ENCODE measurements around the gene ZNF385B. TPM values are rescaled to one million over a fixed set of nuclear protein-coding genes. Genes with fewer than 3 reads are reported as not detected.

Gene ZNF385B
- total RNA-seq, 1 experiment from 2014 or later = 9.3 TPM

DNA sequence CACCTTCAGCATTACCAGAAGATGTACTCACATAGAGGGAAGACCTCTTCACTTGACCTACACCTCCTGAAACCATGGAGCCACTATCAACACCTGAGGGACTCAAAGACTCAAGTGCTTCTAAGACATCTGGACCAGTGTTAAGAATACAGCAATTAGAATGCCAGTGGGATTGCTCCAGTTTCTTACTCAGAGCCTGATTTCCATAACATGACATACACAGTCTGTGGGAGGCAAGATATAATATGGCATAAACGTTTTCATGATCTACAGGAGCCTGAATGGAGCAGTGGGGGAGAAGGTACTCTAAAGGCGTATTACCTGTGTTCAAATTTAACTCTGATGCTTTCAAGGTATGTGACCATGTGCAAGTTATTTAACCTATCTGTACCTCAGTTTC lies 57.2 kb downstream of the ZNF385B start:
- DNase-seq (ENCODE audit: low read depth, low spot score) = no peak
- H3K4me1 ChIP-seq (ENCODE audit: control insufficient read depth in 1 of 2, insufficient read depth in 2 of 2, low read length in 2 of 2) = no peaks in the 10 kb centered on the region

More for the DNA sequence above, 57.2 kb downstream of the ZNF385B start:
- ChIA-PET RAD21 (ENCODE audit: low non-redundant PET in 1 of 2, low total read pairs in 2 of 2, uncharacterized antibody in 2 of 2, unreplicated experiment in 2 of 2) (no interaction called here), POLR2A (no interaction called here), CTCF (no interaction called here)
- Histone ChIP-seq H3K36me3 (ENCODE audit: control insufficient read depth in 1 of 2, insufficient read depth in 2 of 2, low read length in 2 of 2) (no peaks in the 10 kb centered on the region), H3K9ac (ENCODE audit: low read length) (no peak overlapping the region), H3K27ac (ENCODE audit: low read depth, low read length) (no peak overlapping the region), H3K9me2 (ENCODE audit: insufficient read depth) (peaks cover 4% of the 10 kb centered on the region; the same call in 1 of the 2 replicates), H2AFZ (ENCODE audit: low read depth, low read length, poor library complexity, severe bottlenecking) (no peak overlapping the region), H3K4me3 (replicated peaks in 1 of 2; ENCODE audit: low read depth in 1 of 2, low read length in 2 of 2) (no peak overlapping the region), H3K27me3 (ENCODE audit: insufficient read depth, low read length) (no peaks in the 10 kb centered on the region), H4K20me1 (ENCODE audit: insufficient read depth) (no peaks in the 10 kb centered on the region), H3K9me3 (ENCODE audit: control insufficient read depth in 1 of 2, insufficient read depth in 1 of 2, low read depth in 1 of 2, low read length in 2 of 2) (no peaks in the 10 kb centered on the region), H3K79me2 (ENCODE audit: insufficient read depth, low read length) (no peaks in the 10 kb centered on the region), H3K4me2 (ENCODE audit: low read length) (no peak overlapping the region)
- TF ChIP-seq REST (IDR thresholded peaks at IDR 0.05; ENCODE audit: low read depth) (no peak), CBX3 (IDR thresholded peaks at IDR 0.05; ENCODE audit: low read depth) (no peak), EGR1 (IDR thresholded peaks at IDR 0.05; ENCODE audit: low read depth) (no peak), FOSL1 (IDR thresholded peaks at IDR 0.05; ENCODE audit: low read depth) (no peak), CEBPB (IDR thresholded peaks at IDR 0.05; ENCODE audit: low read depth) (no peak), MAX (IDR thresholded peaks at IDR 0.05) (no peak), RAD21 (IDR thresholded peaks at IDR 0.05; ENCODE audit: low read depth) (no peak), POLR2A (IDR thresholded peaks at IDR 0.05; ENCODE audit: borderline replicate concordance, extremely low read depth, insufficient read depth, insufficient read length) (no peak), JUND (IDR thresholded peaks at IDR 0.05) (no peak)
- intact Hi-C loops (cut with micrococcal nuclease) = no loop called here
- no TSS peak for BruUV-seq (replicated peaks)
- ATAC-seq = no peak

Measured in HCT116 (cell line).